GM23248 (cell line): ENCODE data around the gene LPP. TPM values are rescaled to one million over a fixed set of nuclear protein-coding genes. Genes with fewer than 3 reads are reported as not detected.

Experiments
- DNase-seq: peaks from one replicate; pipeline ENCODE4 v3.0.0-alpha.2; 2015
- H2AFZ ChIP-seq: fragments of 200-600 bp; sonication (generic); 2 replicates; pipeline ENCODE4 v1.6.1; 2016; ENCODE audit warnings: antibody characterized with exemption
- H3F3A ChIP-seq: fragments of 200-600 bp; sonication (generic); 2 replicates; pipeline ENCODE4 v1.6.1; 2016; ENCODE audit warnings: mild to moderate bottlenecking, antibody characterized with exemption, mixed run types; ENCODE audit not compliant: insufficient read depth
- H3K27ac ChIP-seq: fragments of 200-600 bp; sonication (generic); 2 replicates; pipeline ENCODE4 v1.5.1; 2016; ENCODE audit warnings: mild to moderate bottlenecking
- H3K27me3 ChIP-seq: fragments of 200-600 bp; sonication (generic); replicated peaks from 2 replicates; pipeline ENCODE4 v1.6.1; 2016; ENCODE audit warnings: mild to moderate bottlenecking; ENCODE audit not compliant: insufficient read depth
- H3K36me3 ChIP-seq: fragments of 200-600 bp; sonication (generic); 2 replicates; pipeline ENCODE4 v1.6.1; 2016; ENCODE audit warnings: low read depth, mild to moderate bottlenecking
- H3K4me1 ChIP-seq: fragments of 200-600 bp; sonication (generic); 2 replicates; pipeline ENCODE4 v1.6.1; 2016; ENCODE audit warnings: mild to moderate bottlenecking; ENCODE audit not compliant: insufficient read depth
- H3K4me2 ChIP-seq: fragments of 200-600 bp; sonication (generic); one replicate; pipeline ENCODE4 v1.6.1; 2016; ENCODE audit warnings: mild to moderate bottlenecking; ENCODE audit not compliant: unreplicated experiment
- H3K4me3 ChIP-seq: fragments of 200-600 bp; sonication (generic); 2 replicates; pipeline ENCODE4 v1.5.1; 2016; ENCODE audit warnings: mild to moderate bottlenecking
- H3K79me2 ChIP-seq: fragments of 200-600 bp; sonication (generic); 2 replicates; pipeline ENCODE4 v1.6.1; 2016; ENCODE audit warnings: mild to moderate bottlenecking; ENCODE audit not compliant: insufficient read depth
- H3K9ac ChIP-seq: fragments of 200-600 bp; sonication (generic); 2 replicates; pipeline ENCODE4 v1.6.1; 2016; ENCODE audit warnings: mild to moderate bottlenecking
- H3K9me2 ChIP-seq: fragments of 200-600 bp; sonication (generic); 2 replicates; pipeline ENCODE4 v1.6.1; 2016; ENCODE audit warnings: mixed run types, mild to moderate bottlenecking, moderate library complexity; ENCODE audit not compliant: insufficient read depth
- H3K9me3 ChIP-seq: fragments of 200-600 bp; sonication (generic); one replicate; pipeline ENCODE4 v1.6.1; 2017; ENCODE audit warnings: low read depth
- H4K20me1 ChIP-seq: fragments of 200-600 bp; sonication (generic); 2 replicates; pipeline ENCODE4 v1.6.0; 2016; ENCODE audit not compliant: insufficient read depth
- EZH2 ChIP-seq: fragments of 200-600 bp; sonication (generic); IDR thresholded peaks from 2 replicates; pipeline ENCODE4 v1.6.1; 2018; ENCODE audit warnings: antibody characterized with exemption, mild to moderate bottlenecking; ENCODE audit not compliant: insufficient read depth, poor library complexity, severe bottlenecking
- EZH2phosphoT487 ChIP-seq: fragments of 200-600 bp; sonication (generic); IDR thresholded peaks from 2 replicates; pipeline ENCODE4 v1.6.1; 2018; ENCODE audit warnings: antibody characterized with exemption, moderate library complexity, mild to moderate bottlenecking, low read depth; ENCODE audit not compliant: insufficient read depth
- WGBS, 2 experiments: methylation state at CpG; one replicate each; pipeline ENCODE4 v1.1.6; 2015 to 2017; ENCODE audit warnings: low lambda C conversion rate in 2 of 2, low coverage in 1 of 2; ENCODE audit errors: missing lambda C conversion rate in 2 of 2; 5-methylcytosine and 5-hydroxymethylcytosine counted together
- in situ Hi-C: fragments of 300-500 bp; cut with MboI; formaldehyde crosslinking; loops from 2 replicates; pipeline ENCODE4 v1.15.0; 2020
- polyA plus RNA-seq: library from polyadenylated mRNA; unstranded; fragments of >200 nt; fragmentation: Nextera tagmentation; extraction: Ambion mirVana; gene quantifications from 2 replicates; pipeline ENCODE4 v1.2.1, GENCODE V29; 2016
- total RNA-seq: library from RNA; depleted of rRNA; stranded (reverse); fragments of >200 nt; shearing (Covaris generic); gene quantifications from 2 replicates; pipeline ENCODE4 v1.2.3, GENCODE V29; 2014

The LPP gene
- total and polyA plus RNA-seq, 2 experiments from 2014 or later = 42.8 to 61.7 TPM

DNA sequence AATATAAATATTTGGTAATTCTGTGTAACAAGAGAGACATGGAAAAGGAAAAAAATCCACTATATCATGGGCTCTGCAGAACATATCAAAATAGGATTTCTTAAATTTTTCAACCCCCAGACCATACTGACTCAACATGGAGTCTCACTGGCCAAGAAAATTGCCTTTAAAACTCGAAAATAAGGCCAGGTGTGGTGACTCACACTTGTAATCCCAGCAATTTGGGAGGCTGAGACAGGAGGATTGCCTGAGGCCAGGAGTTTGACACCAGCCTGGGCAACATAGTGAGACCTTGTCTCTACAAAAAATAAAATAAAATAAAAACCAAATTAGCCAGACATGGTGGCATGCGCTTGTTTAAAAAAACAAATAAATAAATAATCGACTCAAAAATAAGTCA is 723.4 kb downstream of the LPP start:
- Histone ChIP-seq H3K4me1 (peaks cover 13% of the 10 kb centered on the region), H3K36me3 (peaks cover 43% of the 10 kb centered on the region), H3K27ac (no peak overlapping the region), H3K9me2 (no peaks in the 10 kb centered on the region), H3K9me3 (no peaks in the 10 kb centered on the region), H3K79me2 (no peaks in the 10 kb centered on the region), H3K27me3 (no peaks in the 10 kb centered on the region), H2AFZ (no peak overlapping the region), H3K4me3 (no peak overlapping the region), H3F3A (peaks cover 14% of the 10 kb centered on the region), H4K20me1 (no peaks in the 10 kb centered on the region), H3K9ac (no peak overlapping the region), H3K4me2 (no peak overlapping the region)
- TF ChIP-seq EZH2phosphoT487 (no peak), EZH2 (no peak)
- no peak for DNase-seq
- in situ Hi-C loops = no loop called here
- 91 to 93% methylated on average over 3 of the region's 3 CpGs for WGBS, 2 experiments

DNA sequence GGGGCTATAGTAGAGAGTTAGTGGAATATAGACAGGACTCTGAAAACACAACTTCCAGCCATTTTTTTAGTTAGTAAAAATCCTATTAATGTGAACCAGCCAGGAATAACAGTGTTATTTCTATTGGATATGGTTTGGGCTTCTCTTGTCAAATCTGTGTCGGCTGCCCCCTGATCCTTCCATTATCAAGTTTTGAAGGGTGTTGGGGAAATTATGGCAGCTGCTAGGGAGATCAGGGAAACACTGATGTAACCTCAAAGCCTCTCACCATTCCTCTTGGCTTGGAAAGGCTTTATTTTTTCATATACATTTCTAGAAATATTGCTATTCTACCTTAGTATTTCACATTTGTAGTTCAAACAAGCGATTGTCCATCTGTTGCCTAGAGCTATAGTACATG is 724.1 kb downstream of the LPP start:
- Histone ChIP-seq H3K79me2 (no peaks in the 10 kb centered on the region), H3K36me3 (peaks cover 39% of the 10 kb centered on the region), H3K4me2 (no peak overlapping the region), H3K4me3 (no peak overlapping the region), H4K20me1 (no peaks in the 10 kb centered on the region), H3K9me2 (no peaks in the 10 kb centered on the region), H2AFZ (no peak overlapping the region), H3K4me1 (peaks cover 20% of the 10 kb centered on the region), H3K9ac (no peak overlapping the region), H3K9me3 (no peaks in the 10 kb centered on the region), H3K27me3 (no peaks in the 10 kb centered on the region), H3F3A (peaks cover 20% of the 10 kb centered on the region), H3K27ac (no peak overlapping the region)
- TF ChIP-seq EZH2phosphoT487 (no peak), EZH2 (no peak)
- in situ Hi-C loops = no loop called here
- 98 to 100% methylated on average over 2 of the region's 2 CpGs for WGBS, 2 experiments
- DNase-seq = no peak

DNA sequence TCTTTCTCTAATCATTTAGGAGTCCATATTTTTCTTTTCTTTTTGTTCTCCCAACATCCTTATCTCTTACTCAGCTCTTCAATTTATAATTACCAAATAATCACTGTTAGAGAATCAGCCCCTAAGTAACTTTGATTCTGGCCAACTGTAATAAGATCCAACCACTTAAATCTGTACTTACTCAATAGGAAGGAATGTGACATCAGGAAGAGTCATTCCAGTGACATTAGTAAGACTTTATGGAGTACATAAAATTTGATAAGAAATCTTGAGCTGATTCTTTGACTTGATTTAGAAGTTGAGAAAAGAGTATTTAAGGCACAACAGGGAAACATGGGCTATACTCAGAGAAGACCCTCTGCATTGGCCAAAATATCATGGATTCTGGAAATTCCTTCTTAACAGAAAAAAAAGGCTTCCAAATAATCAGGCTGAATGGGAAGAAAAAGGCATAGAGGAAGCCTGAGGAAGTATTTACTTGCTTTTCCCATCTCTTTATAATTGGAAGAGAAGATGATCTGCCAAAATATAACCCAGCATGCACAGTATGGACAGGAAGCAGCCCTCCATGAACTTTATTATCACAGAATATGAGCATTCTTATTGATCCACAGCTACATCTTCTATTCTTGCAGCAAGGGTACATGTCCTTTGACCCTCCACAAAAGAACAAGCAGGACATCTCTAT is 728.1 kb downstream of the LPP start:
- H3K4me1 ChIP-seq = peaks cover 20% of the 10 kb centered on the region
- no peaks in the 10 kb centered on the region for H3K9me3 ChIP-seq
- no peaks in the 10 kb centered on the region for H3K27me3 ChIP-seq
- H3K27ac ChIP-seq = peak overlapping the region; percentile 27
- H4K20me1 ChIP-seq = no peaks in the 10 kb centered on the region
- H3K79me2 ChIP-seq = no peaks in the 10 kb centered on the region
- no peaks in the 10 kb centered on the region for H3K9me2 ChIP-seq
- DNase-seq = peak; percentile 85
- peaks cover 22% of the 10 kb centered on the region for H3F3A ChIP-seq
- H2AFZ ChIP-seq = no peak overlapping the region
- H3K4me3 ChIP-seq = no peak overlapping the region
- H3K9ac ChIP-seq = no peak overlapping the region
- TF ChIP-seq EZH2 (no peak), EZH2phosphoT487 (no peak)
- H3K36me3 ChIP-seq = peaks cover 13% of the 10 kb centered on the region; the same call in 1 of the 2 replicates
- H3K4me2 ChIP-seq = peak overlapping the region; percentile 48
- in situ Hi-C loops = no loop called here

GRCh38 chr3:188884299-188885043 is 730.5 kb downstream of the LPP start:
- no peak for TF ChIP-seq EZH2
- TF ChIP-seq EZH2phosphoT487 = no peak
- H2AFZ ChIP-seq = no peak overlapping the region
- no peaks in the 10 kb centered on the region for H3K79me2 ChIP-seq
- no peaks in the 10 kb centered on the region for H3K27me3 ChIP-seq
- H3K4me3 ChIP-seq = no peak overlapping the region
- H4K20me1 ChIP-seq = no peaks in the 10 kb centered on the region
- H3F3A ChIP-seq = peaks cover 22% of the 10 kb centered on the region
- H3K9me3 ChIP-seq = no peaks in the 10 kb centered on the region
- no peak overlapping the region for H3K9ac ChIP-seq
- no peak for DNase-seq
- H3K9me2 ChIP-seq = no peaks in the 10 kb centered on the region
- H3K27ac ChIP-seq = no peak overlapping the region
- WGBS, 2 experiments = 96 to 97% methylated on average over 11 of the region's 11 CpGs
- in situ Hi-C loops = no loop called here
- H3K36me3 ChIP-seq = no peaks in the 10 kb centered on the region
- peaks cover 27% of the 10 kb centered on the region for H3K4me1 ChIP-seq
- no peak overlapping the region for H3K4me2 ChIP-seq
